Skeletal muscle satellite cell (primary cell): Measurements from ENCODE around the gene RBL1.
"Not testable (repeated sequence)": the region's sequence is repeated elsewhere in the genome, so short reads cannot be mapped to it uniquely, and the experiment has no call there.

ENCODE experiments used
- H3K27me3 ChIP-seq: 2 replicates; pipeline ENCODE4 v1.7.0; 2013; ENCODE audit warnings: low read length; ENCODE audit not compliant: control insufficient read depth, insufficient read depth
- H3K36me3 ChIP-seq: 2 replicates; pipeline ENCODE4 v1.7.0; 2013; ENCODE audit warnings: mild to moderate bottlenecking, control low read depth, low read length; ENCODE audit not compliant: insufficient read depth
- H3K4me1 ChIP-seq: 2 replicates; pipeline ENCODE4 v1.7.0; 2013; ENCODE audit warnings: low read length; ENCODE audit not compliant: control insufficient read depth, insufficient read depth
- H3K4me2 ChIP-seq: 2 replicates; pipeline ENCODE4 v1.7.0; 2013; ENCODE audit warnings: mild to moderate bottlenecking, low read length
- H3K4me3 ChIP-seq: 2 replicates; pipeline ENCODE4 v1.7.0; 2013; ENCODE audit warnings: low read length
- H3K9ac ChIP-seq: 2 replicates; pipeline ENCODE4 v1.7.0; 2013; ENCODE audit warnings: mild to moderate bottlenecking, low read depth, low read length, moderate library complexity
- H3K9me3 ChIP-seq: replicated peaks from 2 replicates; pipeline ENCODE4 v1.7.0; 2013; ENCODE audit warnings: mild to moderate bottlenecking, control low read depth, low read length

Gene RBL1

DNA sequence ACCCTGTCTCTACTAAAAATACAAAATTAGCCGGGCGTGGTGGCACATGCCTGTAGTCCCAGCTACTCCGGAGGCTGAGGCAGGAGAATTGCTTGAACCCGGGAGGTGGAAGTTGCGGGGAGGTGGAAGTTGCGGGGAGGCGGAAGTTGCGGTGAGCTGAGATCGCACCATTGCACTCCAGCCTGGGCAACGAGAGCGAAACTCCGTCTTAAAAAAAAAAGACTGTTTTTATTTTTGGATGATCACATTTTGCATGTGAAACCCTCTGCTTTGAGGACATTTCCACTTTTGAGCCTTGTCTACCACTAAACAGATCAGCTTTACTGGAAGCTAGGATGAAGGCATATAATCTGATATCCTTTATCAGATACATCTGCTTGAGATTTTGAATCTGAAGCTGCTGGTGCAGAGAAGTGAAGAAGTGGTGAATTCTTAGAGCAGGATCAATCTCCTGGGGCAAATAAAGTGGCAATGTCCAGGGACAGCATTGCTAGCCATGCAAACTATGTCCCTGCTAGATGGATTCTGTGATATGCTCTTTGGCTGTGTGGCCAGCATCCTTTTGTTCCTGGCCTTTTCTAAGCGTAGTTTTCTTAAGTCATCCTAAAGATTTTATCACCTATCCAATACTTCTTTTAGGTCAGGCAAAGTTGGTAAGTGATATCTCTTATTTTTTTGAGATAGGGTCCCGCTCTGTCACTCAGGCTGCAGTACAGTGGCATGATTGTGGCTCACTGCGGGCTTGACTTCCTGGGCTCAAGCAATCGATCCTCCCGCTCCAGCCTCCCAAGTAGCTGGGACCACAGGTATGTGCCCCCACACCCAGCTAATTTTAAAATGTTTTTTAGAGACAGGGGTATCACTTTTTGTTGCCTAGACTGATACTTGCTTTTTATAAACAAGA, 23.3 kb downstream of the RBL1 start:
- no peak overlapping the region for H3K4me2 ChIP-seq
- no peaks in the 10 kb centered on the region for H3K9me3 ChIP-seq
- H3K4me1 ChIP-seq: no peaks in the 10 kb centered on the region
- no peaks in the 10 kb centered on the region for H3K27me3 ChIP-seq
- no peak overlapping the region for H3K9ac ChIP-seq
- H3K36me3 ChIP-seq: no peaks in the 10 kb centered on the region
- no peak overlapping the region for H3K4me3 ChIP-seq

DNA sequence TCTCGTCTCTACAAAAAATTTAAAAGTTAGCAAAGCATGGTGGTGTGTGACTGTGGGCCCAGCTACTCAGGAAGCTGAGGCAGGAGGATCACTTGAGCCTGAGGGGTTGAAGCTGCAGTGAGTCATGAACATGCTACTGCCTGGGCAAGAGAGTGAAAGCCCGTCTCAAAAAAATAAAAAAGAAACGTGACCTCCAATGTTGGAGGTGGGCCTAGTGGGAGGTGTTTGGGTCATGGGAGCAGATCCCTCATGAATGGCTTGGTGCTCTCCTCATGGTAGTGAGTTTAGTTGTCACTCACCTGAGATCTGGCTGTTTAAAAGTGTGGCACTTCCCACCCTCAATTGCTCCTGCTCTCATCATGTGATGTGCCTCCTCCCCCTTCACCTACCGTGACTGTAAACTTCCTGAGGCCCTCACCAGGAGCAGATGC, 24.3 kb downstream of the RBL1 start:
- Histone ChIP-seq H3K9ac (no peak overlapping the region), H3K9me3 (no peaks in the 10 kb centered on the region), H3K27me3 (no peaks in the 10 kb centered on the region), H3K4me3 (no peak overlapping the region), H3K36me3 (peaks cover under 1% of the 10 kb centered on the region), H3K4me1 (no peaks in the 10 kb centered on the region), H3K4me2 (no peak overlapping the region)

DNA sequence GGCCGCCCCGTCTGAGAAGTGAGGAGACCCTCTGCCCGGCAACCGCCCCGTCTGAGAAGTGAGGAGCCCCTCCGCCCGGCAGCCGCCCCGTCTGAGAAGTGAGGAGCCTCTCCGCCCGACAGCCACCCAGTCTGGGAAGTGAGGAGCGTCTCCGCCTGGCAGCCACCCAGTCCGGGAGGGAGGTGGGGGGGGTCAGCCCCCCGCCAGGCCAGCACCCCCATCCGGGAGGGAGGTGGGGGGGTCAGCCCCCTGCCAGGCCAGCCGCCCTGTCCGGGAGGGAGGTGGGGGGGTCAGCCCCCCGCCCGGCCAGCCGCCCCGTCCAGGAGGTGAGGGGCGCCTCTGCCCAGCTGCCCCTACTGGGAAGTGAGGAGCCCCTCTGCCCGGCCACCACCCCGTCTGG, 26.2 kb downstream of the RBL1 start:
- not testable (repeated sequence) for H3K4me2 ChIP-seq, H3K4me1 ChIP-seq, H3K27me3 ChIP-seq, H3K9ac ChIP-seq, H3K4me3 ChIP-seq, H3K9me3 ChIP-seq
- peaks cover 11% of the 10 kb centered on the region for H3K36me3 ChIP-seq

DNA sequence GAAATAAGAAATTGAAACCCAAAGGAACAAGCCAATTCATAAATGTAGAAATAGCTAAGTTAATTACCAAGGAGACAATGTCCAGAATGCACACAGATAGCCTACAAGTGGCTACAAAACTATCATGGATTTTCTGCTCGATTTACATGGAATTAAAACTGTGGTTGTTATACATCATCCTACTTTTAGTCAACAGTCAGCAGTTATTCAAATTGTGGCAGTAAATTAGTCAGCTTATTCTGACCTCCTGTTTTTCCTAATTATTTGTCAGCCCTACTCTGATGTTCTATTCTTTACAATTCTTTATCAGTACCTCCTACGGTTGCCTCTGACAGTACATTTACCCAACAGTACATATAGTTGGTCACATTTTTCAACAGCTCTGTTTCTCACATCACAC, 29.6 kb downstream of the RBL1 start:
- Histone ChIP-seq H3K4me3 (no peak overlapping the region), H3K4me1 (no peaks in the 10 kb centered on the region), H3K9me3 (no peaks in the 10 kb centered on the region), H3K4me2 (no peak overlapping the region), H3K9ac (no peak overlapping the region), H3K27me3 (no peaks in the 10 kb centered on the region), H3K36me3 (peaks cover 11% of the 10 kb centered on the region)

DNA sequence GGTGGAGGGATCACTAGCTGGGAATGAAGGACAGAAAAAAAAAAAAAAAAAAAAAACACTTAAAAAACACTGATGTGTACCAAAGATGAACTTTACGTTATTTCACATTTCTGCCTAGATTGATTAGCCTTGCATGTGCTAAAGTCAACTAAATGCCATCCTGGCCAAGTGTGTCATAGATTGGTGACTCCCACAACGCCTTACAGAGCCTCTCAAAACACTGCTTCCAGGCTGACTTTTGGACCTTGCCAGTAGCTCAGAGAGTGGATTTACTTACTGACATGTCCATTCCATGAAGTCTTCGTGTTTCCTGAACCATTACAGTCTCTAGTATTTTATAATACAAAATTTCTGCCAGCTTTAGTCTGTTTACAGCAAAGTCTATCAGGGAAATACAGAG, 40.5 kb downstream of the RBL1 start:
- no peaks in the 10 kb centered on the region for H3K9me3 ChIP-seq
- no peak overlapping the region for H3K4me2 ChIP-seq
- no peak overlapping the region for H3K4me3 ChIP-seq
- no peaks in the 10 kb centered on the region for H3K4me1 ChIP-seq
- peaks cover 11% of the 10 kb centered on the region for H3K36me3 ChIP-seq
- H3K9ac ChIP-seq: no peak overlapping the region
- H3K27me3 ChIP-seq: no peaks in the 10 kb centered on the region

DNA sequence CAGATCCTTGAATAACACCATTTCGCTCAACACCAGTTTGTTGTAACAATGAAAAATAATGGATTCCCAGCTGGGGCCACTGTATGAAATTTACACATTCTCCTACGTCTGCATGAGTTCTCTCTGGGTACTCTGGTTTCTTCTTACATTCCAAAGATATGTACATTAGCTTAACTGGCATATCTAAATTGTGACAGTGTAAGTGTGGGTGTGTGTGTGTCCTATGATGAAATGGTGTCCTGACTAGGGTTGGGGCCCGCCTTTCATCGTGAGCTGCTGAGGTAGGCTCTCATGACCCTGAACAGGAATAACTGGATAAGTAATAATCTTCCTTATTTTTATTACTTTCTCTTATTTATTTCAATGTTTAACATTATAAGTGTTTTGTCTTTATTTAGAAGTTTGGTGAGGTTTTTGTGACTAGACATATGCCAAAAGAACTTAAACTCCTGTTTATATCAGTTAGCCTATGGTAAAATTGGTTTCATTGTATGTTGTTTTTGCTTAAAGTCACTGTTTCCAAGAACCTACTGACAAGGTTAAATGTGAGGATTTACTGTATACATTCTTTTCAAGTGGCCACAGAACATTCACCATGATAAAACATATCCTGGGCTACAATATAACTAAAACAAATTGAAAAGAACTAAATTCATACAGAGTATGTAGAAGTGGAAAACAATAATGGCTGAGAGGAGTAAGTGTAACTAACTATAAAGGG, 42.4 kb downstream of the RBL1 start:
- Histone ChIP-seq H3K9ac (no peak overlapping the region), H3K4me3 (no peak overlapping the region), H3K36me3 (peaks cover 5% of the 10 kb centered on the region), H3K9me3 (no peaks in the 10 kb centered on the region), H3K27me3 (no peaks in the 10 kb centered on the region), H3K4me1 (no peaks in the 10 kb centered on the region), H3K4me2 (no peak overlapping the region)

DNA sequence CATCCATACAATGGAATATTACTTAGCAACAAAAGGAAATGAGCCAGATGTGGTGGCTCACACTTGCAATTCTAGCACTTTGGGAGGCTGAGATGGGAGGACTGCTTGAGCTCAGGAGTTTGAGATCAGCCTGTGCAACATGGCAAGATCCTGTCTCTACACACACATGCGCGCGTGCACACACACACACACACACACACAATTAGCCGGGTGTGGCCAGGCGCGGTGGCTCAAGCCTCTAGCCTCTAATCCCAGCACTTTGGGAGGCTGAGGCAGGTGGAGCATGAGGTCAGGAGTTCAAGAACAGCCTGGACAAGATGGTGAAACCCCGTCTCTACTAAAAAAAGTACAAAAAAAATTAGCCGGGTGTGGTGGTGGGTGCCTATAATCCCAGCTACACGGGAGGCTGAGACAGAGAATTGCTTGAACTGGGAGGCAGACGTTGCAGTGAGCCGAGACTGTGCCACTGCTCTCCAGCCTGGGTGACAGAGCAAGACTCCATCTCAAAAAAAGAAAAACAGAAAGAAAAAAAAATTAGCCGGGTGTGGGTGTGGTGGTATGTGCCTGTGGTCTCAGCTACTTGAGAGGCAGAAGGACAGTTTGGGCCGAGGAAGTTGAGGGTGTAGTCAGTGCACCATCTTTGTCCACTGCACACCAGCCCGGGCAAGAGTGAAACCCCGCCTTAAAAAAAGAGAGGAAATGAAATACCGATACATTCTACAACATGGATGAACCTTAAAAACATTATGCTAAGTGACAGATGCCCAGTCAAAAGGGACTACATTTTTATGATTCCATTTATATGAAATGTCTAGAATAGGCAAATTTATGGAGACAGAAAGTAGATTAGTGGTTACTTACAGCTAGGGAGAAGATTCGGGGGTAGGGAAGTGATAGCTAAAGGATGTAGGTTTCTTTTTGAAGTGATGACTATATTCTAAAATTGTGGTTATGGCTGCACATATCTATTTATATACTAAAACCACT, 52.5 kb downstream of the RBL1 start:
- H3K9me3 ChIP-seq: no peaks in the 10 kb centered on the region
- no peak overlapping the region for H3K9ac ChIP-seq
- H3K4me2 ChIP-seq: no peak overlapping the region
- no peaks in the 10 kb centered on the region for H3K4me1 ChIP-seq
- no peak overlapping the region for H3K4me3 ChIP-seq
- no peaks in the 10 kb centered on the region for H3K27me3 ChIP-seq
- peaks cover 19% of the 10 kb centered on the region for H3K36me3 ChIP-seq

DNA sequence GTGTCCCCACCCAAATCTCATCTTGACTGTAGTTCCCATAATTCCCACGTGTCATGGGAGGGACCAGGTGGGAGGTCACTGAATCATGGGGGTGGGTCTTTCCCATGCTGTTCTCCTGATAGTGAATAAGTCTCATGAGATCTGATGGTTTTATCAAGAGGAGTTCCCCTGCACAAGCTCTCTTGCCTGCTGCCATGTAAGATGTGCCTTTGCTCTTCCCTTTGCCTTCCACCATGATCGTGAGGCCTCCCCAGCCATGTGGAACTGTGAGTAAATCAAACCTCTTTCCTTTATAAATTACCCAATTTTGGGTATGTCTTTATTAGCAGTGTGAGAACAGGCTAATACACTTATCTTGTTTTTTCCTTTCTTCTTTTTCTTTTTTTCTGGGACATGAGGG, 56.4 kb downstream of the RBL1 start:
- not testable (repeated sequence) for H3K4me2 ChIP-seq, H3K4me1 ChIP-seq, H3K27me3 ChIP-seq, H3K9me3 ChIP-seq, H3K4me3 ChIP-seq, H3K9ac ChIP-seq
- H3K36me3 ChIP-seq: peaks cover 22% of the 10 kb centered on the region

DNA sequence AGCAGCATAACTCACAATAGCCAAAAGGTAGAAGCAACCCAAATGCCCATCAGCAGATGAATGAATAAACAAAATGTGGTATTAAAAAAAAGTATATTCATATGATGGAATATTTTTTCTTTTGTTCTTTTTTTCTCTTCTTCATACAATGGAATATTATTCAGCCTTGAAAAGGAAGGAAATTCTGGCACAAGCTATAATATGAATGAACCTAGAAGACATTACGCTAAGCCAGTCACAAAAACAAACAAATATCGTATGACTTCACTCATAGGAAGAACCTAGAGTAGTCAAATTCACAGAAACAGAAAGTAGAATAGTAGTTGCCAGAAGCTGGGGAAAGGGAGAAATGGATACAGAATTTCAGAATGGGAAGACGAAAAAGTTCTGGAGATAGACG, 63.7 kb downstream of the RBL1 start:
- Histone ChIP-seq H3K4me1 (no peaks in the 10 kb centered on the region), H3K27me3 (no peaks in the 10 kb centered on the region), H3K9ac (no peak overlapping the region), H3K4me2 (no peak overlapping the region), H3K4me3 (no peak overlapping the region), H3K36me3 (peaks cover 6% of the 10 kb centered on the region), H3K9me3 (no peaks in the 10 kb centered on the region)

DNA sequence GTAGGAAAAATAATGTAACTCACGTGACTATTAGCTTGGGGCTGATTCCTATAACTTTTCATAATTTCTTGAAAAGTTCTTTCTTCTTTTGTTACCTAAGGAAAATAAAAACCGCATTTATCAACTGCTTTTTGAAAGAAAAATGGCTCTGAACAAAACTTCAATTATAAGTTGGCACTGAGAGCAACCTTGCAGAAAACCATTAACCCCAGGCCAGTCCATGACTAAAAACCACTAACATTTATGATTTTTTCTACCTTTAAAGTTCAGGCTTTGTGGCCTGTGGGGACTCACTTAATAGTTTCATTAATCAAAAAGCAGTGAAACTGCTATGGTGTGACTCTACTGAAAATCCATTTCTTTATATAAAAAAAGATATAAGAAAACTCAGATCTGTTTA, 75.2 kb downstream of the RBL1 start:
- no peak overlapping the region for H3K9ac ChIP-seq
- no peaks in the 10 kb centered on the region for H3K9me3 ChIP-seq
- no peak overlapping the region for H3K4me3 ChIP-seq
- no peak overlapping the region for H3K4me2 ChIP-seq
- no peaks in the 10 kb centered on the region for H3K4me1 ChIP-seq
- H3K27me3 ChIP-seq: no peaks in the 10 kb centered on the region
- peaks cover 3% of the 10 kb centered on the region for H3K36me3 ChIP-seq

DNA sequence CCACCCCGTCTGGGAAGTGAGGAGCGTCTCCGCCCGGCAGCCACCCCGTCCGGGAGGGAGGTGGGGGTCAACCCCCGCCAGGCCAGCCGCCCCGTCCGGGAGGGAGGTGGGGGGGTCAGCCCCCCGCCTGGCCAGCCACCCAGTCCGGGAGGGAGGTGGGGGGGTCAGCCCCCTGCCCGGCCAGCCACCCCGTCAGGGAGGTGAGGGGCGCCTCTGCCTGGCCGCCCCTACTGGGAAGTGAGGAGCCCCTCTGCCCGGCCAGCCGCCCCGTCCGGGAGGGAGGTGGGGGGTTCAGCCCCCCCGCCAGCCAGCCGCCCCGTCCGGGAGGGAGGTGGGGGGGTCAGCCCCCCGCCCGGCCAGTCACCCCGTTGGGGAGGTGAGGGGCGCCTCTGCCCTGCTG, 83.2 kb downstream of the RBL1 start:
- not testable (repeated sequence) for H3K36me3 ChIP-seq, H3K9ac ChIP-seq, H3K9me3 ChIP-seq, H3K4me1 ChIP-seq, H3K4me2 ChIP-seq, H3K4me3 ChIP-seq, H3K27me3 ChIP-seq
